GM12878 (cell line): ENCODE data around the gene GMIP. TPM values are rescaled to one million over a fixed set of nuclear protein-coding genes. Genes with fewer than 3 reads are reported as not detected.

ENCODE experiments used
- ATF7 ChIP-seq: fragments of 450-650 bp; IDR thresholded peaks from 2 replicates; pipeline ENCODE4 v1.6.1; 2016; ENCODE audit warnings: low read depth, mild to moderate bottlenecking
- EZH2 ChIP-seq: IDR thresholded peaks from 2 replicates; pipeline ENCODE4 v1.6.1; 2012; ENCODE audit warnings: low read depth, mild to moderate bottlenecking, control low read depth, inconsistent platforms, low read length, borderline replicate concordance; ENCODE audit not compliant: control insufficient read depth
- FOXK2 ChIP-seq: fragments of 450-650 bp; IDR thresholded peaks from 2 replicates; pipeline ENCODE4 v1.6.1; 2017; ENCODE audit warnings: mild to moderate bottlenecking, moderate library complexity
- GABPA ChIP-seq: IDR thresholded peaks from 2 replicates; pipeline ENCODE4 v1.6.1; 2014; ENCODE audit warnings: antibody characterized with exemption, low read depth, mild to moderate bottlenecking, inconsistent platforms
- HSF1 ChIP-seq: fragments of 150-350 bp; IDR thresholded peaks from 2 replicates; pipeline ENCODE4 v1.6.1; 2014; ENCODE audit warnings: mild to moderate bottlenecking, low read depth, low read length
- MTA2 ChIP-seq: fragments of 450-650 bp; IDR thresholded peaks from 2 replicates; pipeline ENCODE4 v1.6.1; 2016; ENCODE audit warnings: low read depth, mild to moderate bottlenecking, moderate library complexity
- MYC ChIP-seq: IDR thresholded peaks from 2 replicates; pipeline ENCODE4 v1.6.1; 2011; ENCODE audit warnings: mild to moderate bottlenecking, low read length, moderate library complexity, inconsistent platforms; ENCODE audit not compliant: insufficient read depth, insufficient replicate concordance, insufficient read length, severe bottlenecking
- NFIC ChIP-seq: IDR thresholded peaks from 2 replicates; pipeline ENCODE4 v1.6.1; 2012; ENCODE audit warnings: low read depth, mild to moderate bottlenecking, inconsistent platforms, low read length, moderate library complexity
- NR2C1 ChIP-seq: fragments of 450-650 bp; IDR thresholded peaks from 2 replicates; pipeline ENCODE4 v1.6.1; 2017; ENCODE audit warnings: antibody characterized with exemption, mild to moderate bottlenecking, moderate library complexity
- SIN3A ChIP-seq: IDR thresholded peaks from 2 replicates; pipeline ENCODE4 v1.6.1; 2012; ENCODE audit warnings: low read depth, low read length, improper control_type of control experiment
- SRF ChIP-seq, 2 experiments: IDR thresholded peaks; 2 replicates each; pipeline ENCODE4 v1.6.1; 2011; ENCODE audit warnings: low read depth in 2 of 2, low read length in 2 of 2, mild to moderate bottlenecking in 1 of 2, moderate library complexity in 1 of 2
- TCF7 ChIP-seq: IDR thresholded peaks from 2 replicates; pipeline ENCODE4 v1.6.1; 2014; ENCODE audit warnings: antibody characterized with exemption, borderline replicate concordance
- ZBED1 ChIP-seq: IDR thresholded peaks from 2 replicates; pipeline ENCODE4 v1.6.1; 2016; ENCODE audit warnings: borderline replicate concordance
- ZBTB11 ChIP-seq: fragments of 450-650 bp; formaldehyde crosslinking; IDR thresholded peaks from 2 replicates; pipeline ENCODE4 v1.5.0; 2022; ENCODE audit warnings: mild to moderate bottlenecking, missing genetic modification characterization
- ZBTB4 ChIP-seq: fragments of 450-650 bp; formaldehyde crosslinking; IDR thresholded peaks from 2 replicates; pipeline ENCODE4 v1.4.0; 2022; ENCODE audit warnings: mild to moderate bottlenecking, moderate library complexity
- ZBTB40 ChIP-seq: fragments of 450-650 bp; IDR thresholded peaks from 2 replicates; pipeline ENCODE4 v1.6.1; 2016; ENCODE audit warnings: mild to moderate bottlenecking, moderate library complexity, borderline replicate concordance
- ZNF217 ChIP-seq: fragments of 450-650 bp; IDR thresholded peaks from 2 replicates; pipeline ENCODE4 v1.6.1; 2017; ENCODE audit warnings: antibody characterized with exemption, mild to moderate bottlenecking
- polyA plus RNA-seq, 11 experiments: library from polyadenylated mRNA; depleted of rRNA in 4 of 11; unstranded in 6 of 11; stranded (reverse) in 5 of 11; fragments of >200 nt; fragmentation: Nextera tagmentation in 4 of 11; fragmentation: Illumina TruSeq in 1 of 11; extraction: Ambion mirVana in 4 of 11; extraction: Trizol in 1 of 11; gene quantifications; 1 replicate in 1 of 11; 2 replicates in 10 of 11; pipeline versions ENCODE4 v1.2.1 to v1.2.3, GENCODE V29; 2011 to 2016; ENCODE audit warnings: inconsistent platforms in 2 of 11, missing spikeins in 2 of 11, low read depth in 1 of 11
- total RNA-seq, 4 experiments: library from RNA; depleted of rRNA in 3 of 4; stranded (reverse); fragments of >200 nt in 3 of 4; fragmentation: Illumina TruSeq in 1 of 4; extraction: Trizol in 1 of 4; gene quantifications; 2 replicates each; pipeline versions ENCODE4 v1.2.1 to v1.2.3, GENCODE V29; 2013 to 2021

GMIP gene
- total and polyA plus RNA-seq, 10 of the 15 experiments (the other 5 are each of a cell fraction or from before 2014, with no cell fraction given) = 1.5 to 63.5 (median 22.3) TPM

- TF ChIP-seq NR2C1 (peak; percentile 87), ZBTB40 (peak; percentile 86), GABPA (peak; percentile 92), NFIC (peak; percentile 42; the same call in 1 of the 2 replicates), ATF7 (peak; percentile 95), HSF1 (no peak), SIN3A (no peak), ZBTB11 (CRISPR knock-in tag) (peak; percentile 70), MTA2 (peak; percentile 81), FOXK2 (peak; percentile 91), SRF (IDR thresholded peaks at IDR 0.05; ENCODE audit: low read depth in 2 of 2, low read length in 2 of 2) (peak in 1 of 2 experiments; percentile 52; a peak in 1 of 4 replicates), TCF7 (no peak), MYC (no peak), EZH2 (no peak), ZBED1 (no peak; the same call in 1 of the 2 replicates), ZNF217 (0 out of 2 replicates have a peak, but pooled peaks have one; percentile 22), ZBTB4 (CRISPR knock-in tag) (no peak)
Measured at GRCh38 chr19:19668230-19669012, 25.0 kb upstream of the GMIP start, which contains the start of gene ZNF101 (continued).
